Measurements from ENCODE around the gene STIM1.
"Not testable (repeated sequence)": the region's sequence is repeated elsewhere in the genome, so short reads cannot be mapped to it uniquely, and the experiment has no call there.

The STIM1 gene

DNA sequence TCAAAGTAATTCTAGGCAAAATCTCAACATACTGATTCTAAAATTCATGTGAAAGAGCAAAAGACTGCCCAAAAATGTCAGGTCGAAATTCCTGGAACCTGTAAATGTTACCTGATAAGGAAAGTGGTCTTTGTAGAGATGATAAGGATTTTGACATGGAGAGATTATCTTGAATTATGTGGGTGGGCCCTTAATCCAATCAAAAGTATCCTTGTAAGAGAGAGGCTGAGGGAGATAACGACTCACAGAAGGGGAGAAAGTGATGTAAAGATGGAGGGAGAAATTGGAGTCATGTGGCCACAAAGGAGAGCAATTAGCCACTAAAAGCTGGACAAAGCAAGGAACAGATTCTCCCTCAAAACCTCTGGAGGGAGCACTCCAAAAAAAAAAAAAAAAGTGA lies 259.7 kb downstream of the STIM1 start:
- DNase-seq (ENCODE audit: low spot score): no peak

DNA sequence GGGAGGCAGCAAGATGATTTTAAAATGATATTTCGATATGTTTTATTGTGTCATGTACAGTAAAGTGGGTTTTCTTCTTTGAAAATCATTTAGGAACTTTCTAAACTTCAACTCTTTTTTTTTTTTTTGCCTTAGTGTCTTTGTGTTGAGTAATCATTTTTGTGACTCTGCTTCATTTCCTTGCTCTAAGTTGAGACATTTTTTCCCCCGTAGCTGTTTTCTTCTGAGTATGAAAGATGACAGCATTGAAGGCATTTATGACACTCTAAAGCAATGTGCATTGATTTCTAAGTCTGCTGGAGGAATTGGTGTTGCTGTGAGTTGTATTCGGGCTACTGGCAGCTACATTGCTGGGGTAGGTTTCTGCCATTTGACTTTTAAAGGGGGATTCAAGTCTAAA lies 262.6 kb downstream of the STIM1 start:
- DNase-seq (ENCODE audit: low spot score): no peak

- no peak for DNase-seq (ENCODE audit: low spot score)
These were observed 267.8 kb downstream of the STIM1 start for GRCh38 chr11:4123218-4123617.

DNA sequence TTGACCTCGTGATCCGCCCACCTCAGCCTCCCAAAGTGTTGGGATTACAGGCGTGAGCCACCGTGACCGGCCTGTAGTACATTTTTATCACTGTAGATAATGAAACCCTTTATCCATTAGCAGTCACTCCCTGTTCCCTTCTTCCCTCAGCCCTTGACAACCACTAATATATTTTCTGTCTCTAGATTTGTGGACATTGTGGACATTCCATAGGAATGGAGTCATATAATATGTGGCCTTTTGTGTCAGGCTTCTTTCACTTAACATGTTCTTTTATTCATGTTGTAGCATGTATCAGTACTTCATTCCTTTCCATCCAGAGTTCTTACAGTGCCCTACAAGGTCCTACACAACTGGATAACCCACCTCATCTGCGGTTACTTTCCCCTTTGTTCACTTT lies 269.7 kb downstream of the STIM1 start:
- DNase-seq (ENCODE audit: low spot score): no peak

GRCh38 chr11:4127357-4127756 lies 271.9 kb downstream of the STIM1 start:
- no peak for DNase-seq (ENCODE audit: low spot score)

GRCh38 chr11:4130219-4130618 lies 274.8 kb downstream of the STIM1 start:
- not testable (repeated sequence) for DNase-seq (ENCODE audit: low spot score)

DNA sequence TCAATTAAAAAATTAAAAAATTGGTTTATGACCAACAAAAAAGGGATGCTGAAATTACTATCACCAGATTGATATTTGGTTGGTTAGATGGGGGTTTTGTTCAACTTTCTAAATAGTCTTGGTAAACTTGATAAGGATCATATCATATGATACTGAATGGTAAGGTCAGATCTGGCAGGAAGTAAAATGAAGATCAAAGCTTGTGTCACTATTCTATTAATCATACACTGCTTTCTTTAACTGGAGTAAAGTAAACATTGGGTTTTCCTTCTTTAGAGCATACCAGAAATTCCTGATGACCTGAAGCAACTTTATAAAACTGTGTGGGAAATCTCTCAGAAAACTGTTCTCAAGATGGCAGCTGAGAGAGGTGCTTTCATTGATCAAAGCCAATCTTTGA lies 279.3 kb downstream of the STIM1 start:
- peak; percentile 54 for DNase-seq (ENCODE audit: low spot score)

DNA sequence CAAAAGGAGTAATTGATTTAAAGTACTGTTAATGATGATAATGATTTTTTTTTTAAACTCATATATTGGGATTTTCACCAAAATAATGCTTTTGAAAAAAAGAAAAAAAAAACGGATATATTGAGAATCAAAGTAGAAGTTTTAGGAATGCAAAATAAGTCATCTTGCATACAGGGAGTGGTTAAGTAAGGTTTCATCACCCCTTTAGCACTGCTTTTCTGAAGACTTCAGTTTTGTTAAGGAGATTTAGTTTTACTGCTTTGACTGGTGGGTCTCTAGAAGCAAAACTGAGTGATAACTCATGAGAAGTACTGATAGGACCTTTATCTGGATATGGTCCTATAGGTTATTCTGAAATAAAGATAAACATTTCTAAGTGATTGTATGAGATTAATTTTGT lies 283.0 kb downstream of the STIM1 start:
- DNase-seq (ENCODE audit: low spot score): no peak

- DNase-seq (ENCODE audit: low spot score): no peak
These were observed 284.7 kb downstream of the STIM1 start for GRCh38 chr11:4140067-4140636.
